Astrocyte of the cerebellum (primary cell): ENCODE data around the gene LDLR.

Experiments used
- DNase-seq: peaks from one replicate; pipeline ENCODE4 v3.0.0-alpha.2; 2011; ENCODE audit warnings: low read depth
- H3K4me3 ChIP-seq: 2 replicates; pipeline ENCODE4 v1.5.1; 2011; ENCODE audit warnings: mild to moderate bottlenecking, low read depth, low read length, moderate library complexity
- in situ Hi-C: cut with HindIII; loops from 2 replicates; pipeline ENCODE4 v1.10.0; 2017; ENCODE audit warnings: low sequenced_read_pairs
- TF ChIP-seq, protein P1 (sequence below): IDR thresholded peaks from 2 replicates; pipeline ENCODE4 v1.5.1; 2012; ENCODE audit warnings: low read length, low read depth, moderate library complexity, mild to moderate bottlenecking; ENCODE audit errors: missing control alignments

The LDLR gene

DNA sequence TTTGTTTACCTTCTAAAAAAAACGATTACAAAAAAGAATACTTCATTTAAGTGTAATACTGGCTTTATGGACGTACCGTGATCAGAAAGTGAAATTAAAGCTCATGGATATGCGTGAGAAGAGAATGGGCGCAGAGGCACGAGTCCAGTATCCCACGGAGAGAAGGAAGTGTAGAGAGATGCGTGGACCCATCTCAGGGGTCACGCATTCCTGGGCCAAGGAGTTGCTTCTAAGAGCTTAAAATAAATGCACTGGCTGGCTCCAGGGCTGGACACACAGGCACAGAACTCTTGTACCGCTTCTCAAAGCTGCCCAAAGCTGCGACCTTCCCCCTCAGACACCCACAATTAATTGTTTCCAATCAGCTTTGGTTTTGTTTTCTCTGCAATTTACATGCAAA, 75.0 kb downstream of the LDLR start:
- TF ChIP-seq, protein P1, sequence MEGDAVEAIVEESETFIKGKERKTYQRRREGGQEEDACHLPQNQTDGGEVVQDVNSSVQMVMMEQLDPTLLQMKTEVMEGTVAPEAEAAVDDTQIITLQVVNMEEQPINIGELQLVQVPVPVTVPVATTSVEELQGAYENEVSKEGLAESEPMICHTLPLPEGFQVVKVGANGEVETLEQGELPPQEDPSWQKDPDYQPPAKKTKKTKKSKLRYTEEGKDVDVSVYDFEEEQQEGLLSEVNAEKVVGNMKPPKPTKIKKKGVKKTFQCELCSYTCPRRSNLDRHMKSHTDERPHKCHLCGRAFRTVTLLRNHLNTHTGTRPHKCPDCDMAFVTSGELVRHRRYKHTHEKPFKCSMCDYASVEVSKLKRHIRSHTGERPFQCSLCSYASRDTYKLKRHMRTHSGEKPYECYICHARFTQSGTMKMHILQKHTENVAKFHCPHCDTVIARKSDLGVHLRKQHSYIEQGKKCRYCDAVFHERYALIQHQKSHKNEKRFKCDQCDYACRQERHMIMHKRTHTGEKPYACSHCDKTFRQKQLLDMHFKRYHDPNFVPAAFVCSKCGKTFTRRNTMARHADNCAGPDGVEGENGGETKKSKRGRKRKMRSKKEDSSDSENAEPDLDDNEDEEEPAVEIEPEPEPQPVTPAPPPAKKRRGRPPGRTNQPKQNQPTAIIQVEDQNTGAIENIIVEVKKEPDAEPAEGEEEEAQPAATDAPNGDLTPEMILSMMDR: no peak
- in situ Hi-C loops: no loop called here
- H3K4me3 ChIP-seq: peak overlapping the region; percentile 28
- DNase-seq: no peak

GRCh38 chr19:11164879-11165406, 75.7 kb downstream of the LDLR start:
- TF ChIP-seq, protein P1: no peak
- DNase-seq: peak; percentile 98
- H3K4me3 ChIP-seq: peak overlapping the region; percentile 28
- in situ Hi-C loops: no loop called here

- TF ChIP-seq, protein P1: no peak
- DNase-seq: no peak
- in situ Hi-C loops: no loop called here
- H3K4me3 ChIP-seq: peak overlapping the region; percentile 2
These were observed 76.3 kb downstream of the LDLR start for GRCh38 chr19:11165486-11166030.

DNA sequence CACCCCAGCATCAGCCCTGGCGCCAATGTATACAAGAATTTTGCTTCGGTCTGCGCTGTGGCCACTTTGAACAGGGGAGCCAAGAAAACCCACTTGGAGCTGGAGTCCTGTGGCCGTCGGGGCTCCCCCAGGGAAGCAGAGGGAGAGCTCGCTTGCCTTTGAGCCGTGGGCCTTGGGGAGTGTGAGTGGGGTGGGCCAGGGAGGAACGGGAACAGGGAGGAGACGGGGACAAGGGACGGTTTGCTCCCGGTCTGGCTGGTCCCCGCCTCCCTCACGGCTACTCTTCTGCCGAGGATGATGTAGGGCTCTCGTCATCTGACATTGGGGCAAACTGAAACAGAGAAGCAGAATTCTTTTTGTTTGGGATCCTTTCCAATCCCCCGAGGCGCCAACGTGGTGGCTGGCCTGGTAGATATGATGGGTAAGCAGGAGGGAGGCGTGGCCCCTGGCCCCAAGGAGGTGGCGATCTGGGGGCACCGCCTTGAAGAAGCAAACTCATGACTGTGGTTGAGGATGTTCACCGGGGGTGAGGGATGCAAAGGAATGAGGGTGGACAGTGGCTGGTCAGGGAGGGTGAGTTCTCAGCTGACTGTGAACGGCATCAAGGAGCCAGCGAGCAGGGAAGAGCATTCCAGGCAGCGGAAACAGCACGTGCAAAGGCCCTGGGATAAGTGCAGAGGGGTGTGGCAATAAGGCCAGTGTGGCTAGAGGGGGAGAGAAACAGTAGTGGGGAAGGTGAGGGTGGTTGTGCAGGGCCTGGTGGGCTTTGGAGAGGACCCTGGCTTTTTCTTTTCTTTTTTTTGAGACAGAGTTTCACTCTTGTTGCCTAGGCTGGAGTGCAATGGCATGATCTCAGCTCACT, 77.2 kb downstream of the LDLR start:
- DNase-seq: no peak
- TF ChIP-seq, protein P1: no peak
- H3K4me3 ChIP-seq: no peak overlapping the region
- in situ Hi-C loops: no loop called here

DNA sequence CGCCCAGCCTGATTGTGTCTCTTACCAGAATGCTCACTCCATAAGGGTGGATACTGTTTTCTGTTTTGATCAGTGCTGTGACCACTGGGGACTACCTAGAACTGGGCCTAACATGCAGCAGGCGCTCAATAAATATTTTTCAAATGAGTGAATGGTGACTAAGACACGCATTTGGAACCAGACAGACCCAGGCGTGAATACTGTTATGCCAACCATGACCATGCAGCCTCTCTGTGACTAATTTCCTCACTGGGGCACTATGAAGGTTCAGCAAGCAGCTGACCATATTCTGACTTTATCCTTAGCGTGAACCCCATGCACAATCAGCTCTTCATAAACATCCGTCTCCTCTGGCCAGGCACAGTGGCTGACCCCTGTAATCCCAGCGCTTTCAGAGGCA, 79.3 kb downstream of the LDLR start:
- in situ Hi-C loops: no loop called here
- no peak overlapping the region for H3K4me3 ChIP-seq
- peak; percentile 53 for DNase-seq
- TF ChIP-seq, protein P1: no peak

GRCh38 chr19:11169896-11170678, 80.8 kb downstream of the LDLR start:
- TF ChIP-seq, protein P1: no peak
- no peak for DNase-seq
- in situ Hi-C loops: no loop called here
- H3K4me3 ChIP-seq: no peak overlapping the region
